GM23248 (cell line): ENCODE measurements around the gene FLAD1. TPM values are rescaled to one million over a fixed set of nuclear protein-coding genes. Genes with fewer than 3 reads are reported as not detected.

ENCODE experiments used
- DNase-seq: peaks from one replicate; pipeline ENCODE4 v3.0.0-alpha.2; 2015
- H2AFZ ChIP-seq: fragments of 200-600 bp; sonication (generic); 2 replicates; pipeline ENCODE4 v1.6.1; 2016; ENCODE audit warnings: antibody characterized with exemption
- H3F3A ChIP-seq: fragments of 200-600 bp; sonication (generic); 2 replicates; pipeline ENCODE4 v1.6.1; 2016; ENCODE audit warnings: mild to moderate bottlenecking, antibody characterized with exemption, mixed run types; ENCODE audit not compliant: insufficient read depth
- H3K27ac ChIP-seq: fragments of 200-600 bp; sonication (generic); 2 replicates; pipeline ENCODE4 v1.5.1; 2016; ENCODE audit warnings: mild to moderate bottlenecking
- H3K27me3 ChIP-seq: fragments of 200-600 bp; sonication (generic); replicated peaks from 2 replicates; pipeline ENCODE4 v1.6.1; 2016; ENCODE audit warnings: mild to moderate bottlenecking; ENCODE audit not compliant: insufficient read depth
- H3K36me3 ChIP-seq: fragments of 200-600 bp; sonication (generic); 2 replicates; pipeline ENCODE4 v1.6.1; 2016; ENCODE audit warnings: low read depth, mild to moderate bottlenecking
- H3K4me1 ChIP-seq: fragments of 200-600 bp; sonication (generic); 2 replicates; pipeline ENCODE4 v1.6.1; 2016; ENCODE audit warnings: mild to moderate bottlenecking; ENCODE audit not compliant: insufficient read depth
- H3K4me2 ChIP-seq: fragments of 200-600 bp; sonication (generic); one replicate; pipeline ENCODE4 v1.6.1; 2016; ENCODE audit warnings: mild to moderate bottlenecking; ENCODE audit not compliant: unreplicated experiment
- H3K4me3 ChIP-seq: fragments of 200-600 bp; sonication (generic); 2 replicates; pipeline ENCODE4 v1.5.1; 2016; ENCODE audit warnings: mild to moderate bottlenecking
- H3K79me2 ChIP-seq: fragments of 200-600 bp; sonication (generic); 2 replicates; pipeline ENCODE4 v1.6.1; 2016; ENCODE audit warnings: mild to moderate bottlenecking; ENCODE audit not compliant: insufficient read depth
- H3K9ac ChIP-seq: fragments of 200-600 bp; sonication (generic); 2 replicates; pipeline ENCODE4 v1.6.1; 2016; ENCODE audit warnings: mild to moderate bottlenecking
- H3K9me2 ChIP-seq: fragments of 200-600 bp; sonication (generic); 2 replicates; pipeline ENCODE4 v1.6.1; 2016; ENCODE audit warnings: mixed run types, mild to moderate bottlenecking, moderate library complexity; ENCODE audit not compliant: insufficient read depth
- H3K9me3 ChIP-seq: fragments of 200-600 bp; sonication (generic); one replicate; pipeline ENCODE4 v1.6.1; 2017; ENCODE audit warnings: low read depth
- H4K20me1 ChIP-seq: fragments of 200-600 bp; sonication (generic); 2 replicates; pipeline ENCODE4 v1.6.0; 2016; ENCODE audit not compliant: insufficient read depth
- EZH2 ChIP-seq: fragments of 200-600 bp; sonication (generic); IDR thresholded peaks from 2 replicates; pipeline ENCODE4 v1.6.1; 2018; ENCODE audit warnings: antibody characterized with exemption, mild to moderate bottlenecking; ENCODE audit not compliant: insufficient read depth, poor library complexity, severe bottlenecking
- EZH2phosphoT487 ChIP-seq: fragments of 200-600 bp; sonication (generic); IDR thresholded peaks from 2 replicates; pipeline ENCODE4 v1.6.1; 2018; ENCODE audit warnings: antibody characterized with exemption, moderate library complexity, mild to moderate bottlenecking, low read depth; ENCODE audit not compliant: insufficient read depth
- WGBS, 2 experiments: methylation state at CpG; one replicate each; pipeline ENCODE4 v1.1.6; 2015 to 2017; ENCODE audit warnings: low lambda C conversion rate in 2 of 2, low coverage in 1 of 2; ENCODE audit errors: missing lambda C conversion rate in 2 of 2; 5-methylcytosine and 5-hydroxymethylcytosine counted together
- in situ Hi-C: fragments of 300-500 bp; cut with MboI; formaldehyde crosslinking; loops from 2 replicates; pipeline ENCODE4 v1.15.0; 2020
- polyA plus RNA-seq: library from polyadenylated mRNA; unstranded; fragments of >200 nt; fragmentation: Nextera tagmentation; extraction: Ambion mirVana; gene quantifications from 2 replicates; pipeline ENCODE4 v1.2.1, GENCODE V29; 2016
- total RNA-seq: library from RNA; depleted of rRNA; stranded (reverse); fragments of >200 nt; shearing (Covaris generic); gene quantifications from 2 replicates; pipeline ENCODE4 v1.2.3, GENCODE V29; 2014

FLAD1 gene
- total and polyA plus RNA-seq, 2 experiments from 2014 or later, result 21.3 to 30.2 TPM

DNA sequence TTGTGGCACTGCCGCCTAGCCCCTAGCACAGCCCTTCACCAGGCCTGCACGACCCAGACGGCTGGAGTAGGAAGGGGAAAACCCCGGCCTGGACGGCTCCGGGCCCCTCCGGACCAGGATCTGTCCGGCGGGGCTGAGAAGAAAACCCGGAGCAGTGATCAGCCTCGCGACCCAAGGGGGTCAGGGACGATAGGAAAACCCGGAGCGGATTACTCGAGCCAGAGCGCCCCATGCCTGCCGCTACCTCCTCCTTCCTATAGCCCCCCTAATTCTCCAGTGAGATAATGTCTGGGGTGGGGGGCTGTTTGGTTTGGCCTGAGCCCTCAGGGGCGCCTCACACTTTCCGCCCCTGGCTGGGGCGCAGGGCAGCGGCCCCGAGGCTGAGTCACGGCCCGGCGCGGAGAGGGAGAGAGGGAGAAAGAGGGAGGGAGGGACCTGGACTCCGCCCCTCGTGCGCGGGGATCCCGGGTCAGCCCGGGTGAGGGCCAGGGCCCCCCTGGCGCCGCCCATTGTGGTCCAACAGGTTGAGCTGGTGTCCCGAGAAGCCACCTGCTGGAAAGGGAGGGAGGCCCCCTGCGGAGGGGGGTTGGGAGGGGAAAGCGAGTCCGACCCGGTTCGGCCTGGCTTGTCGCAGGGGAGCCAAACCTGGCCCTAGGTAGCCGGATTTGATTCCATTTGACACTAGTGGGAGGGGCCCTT is 17.7 kb downstream of the FLAD1 start:
- WGBS, 2 experiments, result 1 to 2% methylated on average over 31 to 43 of the region's 43 CpGs
- H3K27ac ChIP-seq, result peak overlapping the region; percentile 67
- peak overlapping the region; percentile 69 for H2AFZ ChIP-seq
- H3K9ac ChIP-seq, result peak overlapping the region; percentile 75
- no peaks in the 10 kb centered on the region for H3K9me2 ChIP-seq
- no peaks in the 10 kb centered on the region for H3K36me3 ChIP-seq
- no peaks in the 10 kb centered on the region for H3K9me3 ChIP-seq
- no peaks in the 10 kb centered on the region for H3K27me3 ChIP-seq
- DNase-seq, result peak; percentile 92
- H3K4me1 ChIP-seq, result peaks cover 25% of the 10 kb centered on the region
- in situ Hi-C loops, result no loop called here
- peak overlapping the region; percentile 80 for H3K4me3 ChIP-seq
- H3K4me2 ChIP-seq, result peak overlapping the region; percentile 89
- TF ChIP-seq EZH2 (no peak), EZH2phosphoT487 (no peak)
- H3K79me2 ChIP-seq, result peaks cover 30% of the 10 kb centered on the region
- peaks cover 4% of the 10 kb centered on the region; the same call in 1 of the 2 replicates for H3F3A ChIP-seq
- no peaks in the 10 kb centered on the region for H4K20me1 ChIP-seq

DNA sequence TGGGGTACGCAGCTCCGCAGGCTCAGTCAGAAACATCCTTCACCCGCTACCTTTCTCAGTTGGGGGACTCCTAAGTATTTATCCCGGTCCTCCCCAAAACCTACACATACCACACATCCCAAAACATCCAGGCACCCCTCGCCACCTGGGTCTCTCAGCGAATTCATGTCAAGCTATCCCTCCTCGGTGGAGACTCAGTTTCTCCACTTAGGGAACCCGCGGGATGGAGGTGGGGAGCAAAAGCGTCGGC is 18.2 kb downstream of the FLAD1 start:
- Histone ChIP-seq H3K9ac (peak overlapping the region; percentile 75), H3K9me2 (no peaks in the 10 kb centered on the region), H3K9me3 (no peaks in the 10 kb centered on the region), H3K79me2 (peaks cover 35% of the 10 kb centered on the region), H2AFZ (peak overlapping the region; percentile 69), H3F3A (no peaks in the 10 kb centered on the region), H4K20me1 (no peaks in the 10 kb centered on the region), H3K27me3 (no peaks in the 10 kb centered on the region), H3K4me2 (peak overlapping the region; percentile 89), H3K4me3 (peak overlapping the region; percentile 80), H3K36me3 (no peaks in the 10 kb centered on the region), H3K4me1 (peaks cover 27% of the 10 kb centered on the region), H3K27ac (peak overlapping the region; percentile 67)
- no peak for DNase-seq
- 0 to 2% methylated on average over 8 to 11 of the region's 11 CpGs for WGBS, 2 experiments
- no peak for TF ChIP-seq EZH2phosphoT487
- no peak for TF ChIP-seq EZH2
- in situ Hi-C loops, result no loop called here

DNA sequence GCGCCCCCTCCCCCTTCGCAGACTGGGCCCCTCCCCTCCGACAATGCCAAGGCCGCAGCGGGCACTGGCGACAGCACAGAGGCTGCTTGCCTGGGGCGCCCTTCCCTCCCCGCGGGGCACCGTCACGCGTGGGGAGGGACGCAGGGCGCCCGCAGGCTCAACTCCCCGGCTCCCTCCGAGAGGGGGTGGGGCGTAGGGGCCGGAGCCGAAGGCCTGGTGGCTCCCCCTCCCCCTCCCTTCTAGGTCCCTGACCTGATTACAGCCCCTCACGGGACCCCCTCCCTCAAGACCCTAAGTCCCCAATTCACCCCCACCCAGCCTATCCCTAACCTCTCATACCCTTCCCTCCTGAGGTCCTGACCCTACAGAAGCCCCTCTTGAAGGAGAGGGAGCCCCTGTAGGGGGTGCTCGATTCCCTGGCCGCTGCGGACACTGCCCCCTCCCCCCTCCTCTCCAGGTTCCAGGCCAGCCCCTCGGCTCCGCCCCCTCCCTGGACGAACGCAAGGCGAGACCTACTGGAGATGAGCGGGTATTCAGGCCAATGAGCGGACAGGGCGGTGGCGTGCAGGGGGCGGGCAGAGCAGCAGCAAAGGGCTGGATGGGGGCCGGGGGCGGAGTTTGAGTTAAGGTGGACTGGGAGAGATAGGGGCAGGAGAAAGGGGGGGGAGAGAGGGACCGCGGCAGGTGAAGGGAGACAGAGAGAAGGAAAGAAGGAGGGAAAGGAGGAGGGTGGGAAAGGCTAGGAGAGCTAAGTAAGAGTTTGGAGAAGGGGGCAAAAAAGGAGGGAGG is 18.7 kb downstream of the FLAD1 start:
- Histone ChIP-seq H3K9ac (peak overlapping the region; percentile 75), H3K4me1 (peaks cover 27% of the 10 kb centered on the region), H3K9me3 (no peaks in the 10 kb centered on the region), H3K4me3 (peak overlapping the region; percentile 80), H3K4me2 (peak overlapping the region; percentile 89), H3K36me3 (no peaks in the 10 kb centered on the region), H3K27ac (peak overlapping the region; percentile 67), H4K20me1 (no peaks in the 10 kb centered on the region), H3K9me2 (no peaks in the 10 kb centered on the region), H2AFZ (peak overlapping the region; percentile 69), H3K27me3 (no peaks in the 10 kb centered on the region), H3F3A (no peaks in the 10 kb centered on the region), H3K79me2 (peaks cover 40% of the 10 kb centered on the region)
- 1% methylated on average over 20 to 33 of the region's 38 CpGs for WGBS, 2 experiments
- in situ Hi-C loops, result no loop called here
- DNase-seq, result peak; percentile 100
- TF ChIP-seq EZH2 (no peak), EZH2phosphoT487 (no peak)

DNA sequence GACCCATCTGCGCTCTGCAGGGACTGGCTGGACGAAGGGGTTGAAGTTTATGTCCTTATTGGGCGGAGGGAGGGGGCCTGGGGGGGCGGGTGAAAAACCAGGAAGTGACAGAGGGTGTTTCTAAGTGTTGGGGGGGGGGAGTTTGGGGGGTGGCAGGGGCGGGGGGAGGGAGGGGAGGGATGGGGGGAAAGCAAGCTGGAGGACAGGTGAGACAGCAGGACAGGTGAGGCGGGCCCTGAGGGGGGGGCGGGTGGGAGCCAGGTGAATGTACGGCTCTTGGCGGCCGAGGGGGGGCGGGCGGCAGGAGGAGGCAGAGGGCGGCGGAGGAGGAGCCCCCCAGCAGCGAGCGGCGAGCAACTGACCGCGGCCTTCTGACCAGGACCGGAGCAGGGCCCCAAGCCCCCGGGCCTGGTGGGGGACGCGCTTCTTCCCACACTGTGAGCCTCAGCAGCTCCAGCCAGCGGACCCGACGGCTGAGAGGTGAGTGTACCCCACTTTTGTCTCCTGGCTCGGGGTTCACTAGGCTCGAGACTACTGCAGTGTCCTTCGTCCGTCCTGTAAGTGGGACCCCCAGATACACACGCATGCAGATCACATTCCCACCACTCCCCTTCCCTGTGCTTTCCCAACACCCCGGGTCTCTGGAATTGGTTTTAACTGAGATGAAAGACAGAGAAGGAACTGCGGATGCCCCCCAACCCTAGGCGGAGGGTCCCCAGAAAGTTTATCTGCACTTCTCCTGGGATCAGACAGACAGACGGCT is 19.5 kb downstream of the FLAD1 start, which contains the start of gene ZBTB7B:
Gene ZBTB7B (plus strand): TSS at position 339 of the 763 bp plus-strand sequence. CDS start 11,859 bp downstream, outside the sequence.
- peaks cover 27% of the 10 kb centered on the region for H3K4me1 ChIP-seq
- no peaks in the 10 kb centered on the region for H3F3A ChIP-seq
- H3K36me3 ChIP-seq, result no peaks in the 10 kb centered on the region
- peak within 1 kb of the TSS; percentile 98 for H3K4me3 ChIP-seq
- H3K79me2 ChIP-seq, result peaks cover 48% of the 10 kb centered on the region
- H2AFZ ChIP-seq, result peak within 1 kb of the TSS; percentile 71
- no peaks in the 10 kb centered on the region for H3K9me3 ChIP-seq
- TF ChIP-seq EZH2phosphoT487 (no peak), EZH2 (no peak)
- no peaks in the 10 kb centered on the region for H4K20me1 ChIP-seq
- H3K4me2 ChIP-seq, result peak within 1 kb of the TSS; percentile 94
- H3K27ac ChIP-seq, result peak within 1 kb of the TSS; percentile 67
- peak within 1 kb of the TSS; percentile 86 for H3K9ac ChIP-seq
- 1 to 2% methylated on average over 12 to 35 of the region's 35 CpGs for WGBS, 2 experiments
- H3K27me3 ChIP-seq, result no peaks in the 10 kb centered on the region
- peak; percentile 57 for DNase-seq
- no peaks in the 10 kb centered on the region for H3K9me2 ChIP-seq
- in situ Hi-C loops, result no loop called here
